Panc1 (cell line): Measurements from ENCODE around the gene CYBA. TPM values are rescaled to one million over a fixed set of nuclear protein-coding genes. Genes with fewer than 3 reads are reported as not detected.

Experiments used
- ATAC-seq: fragments of 200-7000 bp; cut with Tn5 transposase; 2 replicates; pipeline ENCODE4 v1.9.1; 2020; ENCODE audit warnings: mild to moderate bottlenecking, moderate library complexity
- BruUV-seq: library from RNA; stranded (reverse); fragments of 400-500 nt; replicated peaks from 2 replicates; lab custom pipeline; 2021; lab: Mats Ljungman, UMichigan
- CTCF ChIA-PET: fragments of 300-600 bp; sonication (Branson Sonifier 250); formaldehyde crosslinking; loops from one replicate; lab custom pipeline; 2022; ENCODE audit warnings: antibody characterized with exemption; lab: Charles Lee
- POLR2A ChIA-PET: fragments of 300-600 bp; sonication (Branson Sonifier 250); formaldehyde crosslinking; loops from one replicate; lab custom pipeline; 2022; ENCODE audit warnings: antibody characterized with exemption; lab: Charles Lee
- DNase-seq: peaks from one replicate; pipeline ENCODE4 v3.0.0-alpha.2; 2010; ENCODE audit warnings: low read depth, low spot score
- H3K27ac ChIP-seq: 2 replicates; pipeline ENCODE4 v1.5.1; 2011; ENCODE audit warnings: mild to moderate bottlenecking, low read length, inconsistent platforms
- H3K27me3 ChIP-seq: fragments of 200-500 bp; sonication (Bioruptor generic); 2 replicates; pipeline ENCODE4 v1.6.0; 2014; ENCODE audit warnings: low read length, inconsistent platforms; ENCODE audit not compliant: control insufficient read depth, insufficient read depth
- H3K36me3 ChIP-seq: fragments of 200-500 bp; sonication (Bioruptor generic); 2 replicates; pipeline ENCODE4 v1.5.1; 2014; ENCODE audit warnings: inconsistent platforms, mild to moderate bottlenecking, low read length, moderate library complexity; ENCODE audit not compliant: control insufficient read depth, insufficient read depth
- H3K4me1 ChIP-seq: 2 replicates; pipeline ENCODE4 v1.5.1; 2011; ENCODE audit warnings: inconsistent platforms, mild to moderate bottlenecking, low read length, moderate library complexity; ENCODE audit not compliant: control insufficient read depth, insufficient read depth
- H3K4me3 ChIP-seq, 2 experiments: 2 replicates each; pipeline ENCODE4 v1.5.1; 2011 to 2012; ENCODE audit warnings: low read depth in 2 of 2, low read length in 2 of 2, mild to moderate bottlenecking in 2 of 2, inconsistent platforms in 1 of 2, moderate library complexity in 1 of 2
- H3K9me3 ChIP-seq: fragments of 200-500 bp; sonication (Bioruptor generic); 2 replicates; pipeline ENCODE4 v1.5.1; 2014; ENCODE audit warnings: low read depth, mild to moderate bottlenecking, inconsistent platforms, low read length, moderate library complexity; ENCODE audit not compliant: control insufficient read depth, insufficient read depth
- CTCF ChIP-seq: fragments of 450-650 bp; IDR thresholded peaks from 2 replicates; pipeline ENCODE4 v1.5.1; 2017; ENCODE audit warnings: mild to moderate bottlenecking
- POLR2AphosphoS5 ChIP-seq: IDR thresholded peaks from 2 replicates; pipeline ENCODE4 v1.6.1; 2012; ENCODE audit warnings: mild to moderate bottlenecking, low read depth, low read length, moderate library complexity
- REST ChIP-seq, 2 experiments: IDR thresholded peaks; 2 replicates each; pipeline ENCODE4 v1.6.1; 2011 to 2012; ENCODE audit warnings: low read depth in 2 of 2, control low read depth in 1 of 2, low read length in 1 of 2, mild to moderate bottlenecking in 1 of 2, moderate library complexity in 1 of 2; ENCODE audit not compliant: insufficient read depth in 1 of 2
- SIN3A ChIP-seq: IDR thresholded peaks from 2 replicates; pipeline ENCODE4 v1.6.1; 2012; ENCODE audit warnings: low read depth, mild to moderate bottlenecking, low read length, moderate library complexity, borderline replicate concordance; ENCODE audit not compliant: insufficient read depth
- TCF7L2 ChIP-seq: IDR thresholded peaks from 2 replicates; pipeline ENCODE4 v1.6.1; 2011; ENCODE audit warnings: mild to moderate bottlenecking, low read depth, low read length, inconsistent platforms
- in situ Hi-C: cut with HindIII; loops from 2 replicates; pipeline ENCODE4 v1.10.0; 2016; ENCODE audit warnings: low sequenced_read_pairs, low pct_unique_long_range_greater_than_20kb
- intact Hi-C: fragments of 100-400 bp; cut with micrococcal nuclease; formaldehyde crosslinking; loops from one replicate; pipeline ENCODE4 v1.10.0; 2022; ENCODE audit not compliant: unreplicated experiment
- total RNA-seq: library from RNA; stranded (reverse); gene quantifications from one replicate; pipeline ENCODE4 v1.2.1, GENCODE V29; 2021; ENCODE audit not compliant: unreplicated experiment

CYBA gene
- total RNA-seq, 1 experiment from 2014 or later: 233 TPM

- no peaks in the 10 kb centered on the region for H3K4me1 ChIP-seq
- TSS peak; percentile 96 for BruUV-seq
- in situ Hi-C loops: no loop called here
- no peaks in the 10 kb centered on the region for H3K9me3 ChIP-seq
- no peaks in the 10 kb centered on the region for H3K27me3 ChIP-seq
- ChIA-PET POLR2A (no interaction called here), CTCF (no interaction called here)
- DNase-seq: no peak
- no peaks in the 10 kb centered on the region for H3K36me3 ChIP-seq
- no peak for ATAC-seq
- TF ChIP-seq CTCF (no peak), TCF7L2 (no peak), REST (IDR thresholded peaks at IDR 0.05; ENCODE audit: insufficient read depth in 1 of 2, low read depth in 2 of 2, low read length in 1 of 2) (no peak), POLR2AphosphoS5 (no peak), SIN3A (no peak)
- intact Hi-C loops: no loop called here
- H3K4me3 ChIP-seq: no peak overlapping the region
- H3K27ac ChIP-seq: no peak overlapping the region
Measured at GRCh38 chr16:88631384-88631783, 19.5 kb downstream of the CYBA start.

GRCh38 chr16:88630941-88631340 lies 19.9 kb downstream of the CYBA start:
- DNase-seq: no peak
- BruUV-seq: no TSS peak
- H3K4me3 ChIP-seq: no peak overlapping the region
- H3K27me3 ChIP-seq: no peaks in the 10 kb centered on the region
- CTCF ChIA-PET: no interaction called here
- no peaks in the 10 kb centered on the region for H3K9me3 ChIP-seq
- TF ChIP-seq POLR2AphosphoS5 (no peak), CTCF (no peak), REST (IDR thresholded peaks at IDR 0.05; ENCODE audit: insufficient read depth in 1 of 2, low read depth in 2 of 2, low read length in 1 of 2) (no peak), SIN3A (no peak), TCF7L2 (no peak)
- in situ Hi-C loops: no loop called here
- no peak overlapping the region for H3K27ac ChIP-seq
- H3K36me3 ChIP-seq: no peaks in the 10 kb centered on the region
- no peak for ATAC-seq
- intact Hi-C loops: no loop called here
- H3K4me1 ChIP-seq: no peaks in the 10 kb centered on the region
- POLR2A ChIA-PET: no interaction called here
